IMR-90 (cell line): ENCODE data around the gene FOXO3. TPM values are rescaled to one million over a fixed set of nuclear protein-coding genes. Genes with fewer than 3 reads are reported as not detected.
A peak's percentile ranks its signal among the peaks of the same experiment; 100 is the strongest.

Experiments
- ATAC-seq: fragments of 200-7000 bp; cut with Tn5 transposase; 2 replicates; pipeline ENCODE4 v1.9.1; 2020; ENCODE audit warnings: low read depth, mild to moderate bottlenecking, moderate library complexity
- BruUV-seq: library from RNA; stranded (reverse); fragments of 400-500 nt; replicated peaks from 2 replicates; lab custom pipeline; 2021; lab: Mats Ljungman, UMichigan
- CTCF ChIA-PET: fragments of 300-600 bp; formaldehyde crosslinking; extraction: SDS; loops from one replicate; lab custom pipeline; 2021; ENCODE audit warnings: antibody characterized with exemption; lab: Yijun Ruan, JAX
- POLR2A ChIA-PET: fragments of 300-600 bp; sonication (Branson Sonifier 250); formaldehyde crosslinking; loops from one replicate; lab custom pipeline; 2022; ENCODE audit warnings: antibody characterized with exemption; ENCODE audit not compliant: unreplicated experiment; lab: Charles Lee
- DNase-seq: peaks from one replicate; pipeline ENCODE4 v3.0.0; 2013
- H2AFZ ChIP-seq: replicated peaks from 2 replicates; pipeline ENCODE3; 2013; ENCODE audit warnings: low read length, mild to moderate bottlenecking; ENCODE audit not compliant: poor library complexity
- H2AK5ac ChIP-seq: 2 replicates; pipeline ENCODE4 v1.6.1; 2013; ENCODE audit warnings: low read depth, low read length, inconsistent platforms
- H2AK9ac ChIP-seq: replicated peaks from 2 replicates; pipeline ENCODE3; 2013; ENCODE audit warnings: mild to moderate bottlenecking, low read depth, low read length, moderate library complexity; ENCODE audit not compliant: poor library complexity
- H2BK120ac ChIP-seq: 2 replicates; pipeline ENCODE4 v1.6.1; 2013; ENCODE audit warnings: low read depth, low read length, inconsistent platforms
- H2BK15ac ChIP-seq: 3 replicates; pipeline ENCODE4 v1.6.1; 2013; ENCODE audit warnings: low read depth, low read length, inconsistent platforms
- H2BK20ac ChIP-seq: 2 replicates; pipeline ENCODE4 v1.6.1; 2013; ENCODE audit warnings: low read depth, mild to moderate bottlenecking, inconsistent platforms, low read length, moderate library complexity
- H2BK5ac ChIP-seq: 2 replicates; pipeline ENCODE4 v1.6.1; 2013; ENCODE audit warnings: mild to moderate bottlenecking, low read depth, low read length, inconsistent platforms; ENCODE audit not compliant: poor library complexity, severe bottlenecking
- H3K14ac ChIP-seq: replicated peaks from 2 replicates; pipeline ENCODE4 v1.6.1; 2013; ENCODE audit warnings: low read depth, low read length, inconsistent platforms
- H3K18ac ChIP-seq: 2 replicates; pipeline ENCODE4 v1.6.1; 2013; ENCODE audit warnings: low read depth, low read length, control low read depth
- H3K23ac ChIP-seq: 2 replicates; pipeline ENCODE4 v1.6.1; 2013; ENCODE audit warnings: low read depth, low read length, inconsistent platforms
- H3K27ac ChIP-seq: 2 replicates; pipeline ENCODE4 v1.5.1; 2013; ENCODE audit warnings: mild to moderate bottlenecking, control low read depth, low read length; ENCODE audit not compliant: insufficient read depth
- H3K27me3 ChIP-seq: 2 replicates; pipeline ENCODE4 v1.6.1; 2013; ENCODE audit warnings: low read length; ENCODE audit not compliant: control insufficient read depth, insufficient read depth
- H3K36me3 ChIP-seq: 2 replicates; pipeline ENCODE4 v1.6.1; 2013; ENCODE audit warnings: low read length, mixed read lengths; ENCODE audit not compliant: control insufficient read depth, insufficient read depth
- H3K4ac ChIP-seq: 2 replicates; pipeline ENCODE4 v1.6.1; 2013; ENCODE audit warnings: low read depth, low read length, inconsistent platforms
- H3K4me1 ChIP-seq: 2 replicates; pipeline ENCODE4 v1.6.1; 2013; ENCODE audit warnings: low read length, mixed read lengths; ENCODE audit not compliant: control insufficient read depth, insufficient read depth
- H3K4me2 ChIP-seq: 2 replicates; pipeline ENCODE4 v1.6.1; 2013; ENCODE audit warnings: low read depth, mild to moderate bottlenecking, control low read depth, low read length, moderate library complexity
- H3K4me3 ChIP-seq: 2 replicates; pipeline ENCODE4 v1.5.1; 2013; ENCODE audit warnings: low read depth, mild to moderate bottlenecking, control low read depth, low read length, moderate library complexity; ENCODE audit not compliant: insufficient read depth
- H3K56ac ChIP-seq: 2 replicates; pipeline ENCODE4 v1.6.1; 2013; ENCODE audit warnings: low read length, inconsistent platforms; ENCODE audit not compliant: insufficient read depth; ENCODE audit errors: extremely low read depth
- H3K79me1 ChIP-seq, 2 experiments: 2 replicates each; pipeline ENCODE4 v1.6.1; 2013; ENCODE audit warnings: low read length in 2 of 2, inconsistent platforms in 1 of 2, low read depth in 1 of 2
- H3K9ac ChIP-seq: 2 replicates; pipeline ENCODE4 v1.6.1; 2013; ENCODE audit warnings: low read depth, low read length, control low read depth
- H3K9me1 ChIP-seq: 2 replicates; pipeline ENCODE4 v1.6.1; 2013; ENCODE audit warnings: low read length, inconsistent platforms; ENCODE audit not compliant: insufficient read depth
- H3K9me3 ChIP-seq: 2 replicates; pipeline ENCODE4 v1.6.1; 2013; ENCODE audit warnings: low read length; ENCODE audit not compliant: control insufficient read depth, insufficient read depth
- H4K20me1 ChIP-seq: 2 replicates; pipeline ENCODE4 v1.6.1; 2013; ENCODE audit warnings: low read length, inconsistent platforms; ENCODE audit not compliant: insufficient read depth
- H4K5ac ChIP-seq: 2 replicates; pipeline ENCODE4 v1.6.1; 2013; ENCODE audit warnings: mild to moderate bottlenecking, low read depth, low read length, control low read depth
- H4K8ac ChIP-seq, 2 experiments: 2 replicates each; pipeline ENCODE4 v1.6.1; 2013; ENCODE audit warnings: low read depth in 2 of 2, low read length in 2 of 2, control low read depth in 1 of 2, inconsistent platforms in 1 of 2
- H4K91ac ChIP-seq: 2 replicates; pipeline ENCODE4 v1.6.1; 2013; ENCODE audit warnings: low read depth, low read length, inconsistent platforms; ENCODE audit not compliant: insufficient read depth
- BHLHE40 ChIP-seq: fragments of 150-350 bp; IDR thresholded peaks from 2 replicates; pipeline ENCODE4 v1.6.1; 2016; ENCODE audit warnings: mild to moderate bottlenecking, low read depth, low read length
- CEBPB ChIP-seq: IDR thresholded peaks from 2 replicates; pipeline ENCODE4 v1.6.1; 2012; ENCODE audit warnings: low read depth, low read length, improper control_type of control experiment
- CHD1 ChIP-seq: IDR thresholded peaks from 2 replicates; pipeline ENCODE4 v1.6.1; 2012; ENCODE audit warnings: low read depth, low read length, improper control_type of control experiment
- ELK1 ChIP-seq: fragments of 150-350 bp; IDR thresholded peaks from 2 replicates; pipeline ENCODE4 v1.6.1; 2016; ENCODE audit warnings: low read depth, mild to moderate bottlenecking, low read length, moderate library complexity, borderline replicate concordance
- FOS ChIP-seq: fragments of 150-350 bp; IDR thresholded peaks from 2 replicates; pipeline ENCODE4 v1.6.1; 2016; ENCODE audit warnings: low read depth, low read length
- MAFK ChIP-seq: IDR thresholded peaks from 2 replicates; pipeline ENCODE4 v1.6.1; 2012; ENCODE audit warnings: low read depth, low read length, improper control_type of control experiment
- MAZ ChIP-seq: IDR thresholded peaks from 2 replicates; pipeline ENCODE4 v1.6.1; 2012; ENCODE audit warnings: low read depth, mild to moderate bottlenecking, low read length, improper control_type of control experiment, moderate library complexity, borderline replicate concordance
- MXI1 ChIP-seq: IDR thresholded peaks from 2 replicates; pipeline ENCODE4 v1.6.1; 2012; ENCODE audit warnings: low read depth, mild to moderate bottlenecking, low read length, moderate library complexity, borderline replicate concordance
- NFE2L2 ChIP-seq: fragments of 150-350 bp; IDR thresholded peaks from 2 replicates; pipeline ENCODE4 v1.6.1; 2016; ENCODE audit warnings: low read depth, mild to moderate bottlenecking, low read length
- POLR2A ChIP-seq: IDR thresholded peaks from 2 replicates; pipeline ENCODE4 v1.6.1; 2012; ENCODE audit warnings: mild to moderate bottlenecking, low read depth, low read length
- RAD21 ChIP-seq: IDR thresholded peaks from 2 replicates; pipeline ENCODE4 v1.6.1; 2012; ENCODE audit warnings: low read length, improper control_type of control experiment
- RCOR1 ChIP-seq: IDR thresholded peaks from 2 replicates; pipeline ENCODE4 v1.6.1; 2012; ENCODE audit warnings: mild to moderate bottlenecking, low read length, improper control_type of control experiment; ENCODE audit not compliant: insufficient replicate concordance
- RFX5 ChIP-seq: IDR thresholded peaks from 2 replicates; pipeline ENCODE4 v1.8.0; 2012; ENCODE audit warnings: low read depth, mild to moderate bottlenecking, low read length, moderate library complexity
- SMC3 ChIP-seq: fragments of 150-350 bp; IDR thresholded peaks from 2 replicates; pipeline ENCODE4 v1.6.1; 2016; ENCODE audit warnings: low read depth, mild to moderate bottlenecking, antibody characterized with exemption, low read length, moderate library complexity
- WGBS, 2 experiments: methylation state at CpG; one replicate each; pipeline versions ENCODE4 v1.1.5 to v1.1.7; 2013; ENCODE audit warnings: missing lambda C conversion rate in 2 of 2; ENCODE audit not compliant: insufficient read length in 1 of 2; ENCODE audit errors: extremely low coverage in 2 of 2; 5-methylcytosine and 5-hydroxymethylcytosine counted together
- dilution Hi-C: fragments of 300-500 bp; cut with HindIII; formaldehyde crosslinking; loops from one replicate; pipeline ENCODE4 v1.14.3; 2018; ENCODE audit warnings: low sequenced_read_pairs; ENCODE audit not compliant: unreplicated experiment
- in situ Hi-C: fragments of 300-500 bp; cut with MboI; formaldehyde crosslinking; loops from 3 replicates; pipeline ENCODE4 v1.14.3; 2019; ENCODE audit warnings: low sequenced_read_pairs, inconsistent platforms, mixed read lengths
- intact Hi-C: fragments of 100-400 bp; cut with micrococcal nuclease; formaldehyde crosslinking; loops from 2 replicates; pipeline ENCODE4 v1.10.0; 2022
- polyA plus RNA-seq, 3 experiments: library from polyadenylated mRNA; depleted of rRNA; stranded (reverse); fragments of >200 nt; gene quantifications; 2 replicates each; pipeline ENCODE4 v1.2.3, GENCODE V29; 2012; ENCODE audit warnings: low replicate concordance in 1 of 3
- total RNA-seq: library from RNA; depleted of rRNA; stranded (reverse); fragments of >200 nt; gene quantifications from 2 replicates; pipeline ENCODE4 v1.2.3, GENCODE V29; 2012
- TF ChIP-seq, protein P1 (sequence below): conservative IDR thresholded peaks from 2 replicates; pipeline ENCODE4 v1.5.1; 2012; ENCODE audit warnings: mild to moderate bottlenecking, low read depth, low read length, improper control_type of control experiment
- TF ChIP-seq, protein P2 (sequence below): fragments of 150-350 bp; IDR thresholded peaks from 2 replicates; pipeline ENCODE4 v1.6.1; 2017; ENCODE audit warnings: mild to moderate bottlenecking, antibody characterized with exemption, low read length, low read depth

Gene FOXO3
- total and polyA plus RNA-seq, 2 of the 4 experiments (the other 2 are of a cell fraction), result 17.5 to 38.7 TPM

GRCh38 chr6:108667993-108668392 is 107.3 kb downstream of the FOXO3 start:
- no peak for TF ChIP-seq POLR2A
- TF ChIP-seq, protein P1, sequence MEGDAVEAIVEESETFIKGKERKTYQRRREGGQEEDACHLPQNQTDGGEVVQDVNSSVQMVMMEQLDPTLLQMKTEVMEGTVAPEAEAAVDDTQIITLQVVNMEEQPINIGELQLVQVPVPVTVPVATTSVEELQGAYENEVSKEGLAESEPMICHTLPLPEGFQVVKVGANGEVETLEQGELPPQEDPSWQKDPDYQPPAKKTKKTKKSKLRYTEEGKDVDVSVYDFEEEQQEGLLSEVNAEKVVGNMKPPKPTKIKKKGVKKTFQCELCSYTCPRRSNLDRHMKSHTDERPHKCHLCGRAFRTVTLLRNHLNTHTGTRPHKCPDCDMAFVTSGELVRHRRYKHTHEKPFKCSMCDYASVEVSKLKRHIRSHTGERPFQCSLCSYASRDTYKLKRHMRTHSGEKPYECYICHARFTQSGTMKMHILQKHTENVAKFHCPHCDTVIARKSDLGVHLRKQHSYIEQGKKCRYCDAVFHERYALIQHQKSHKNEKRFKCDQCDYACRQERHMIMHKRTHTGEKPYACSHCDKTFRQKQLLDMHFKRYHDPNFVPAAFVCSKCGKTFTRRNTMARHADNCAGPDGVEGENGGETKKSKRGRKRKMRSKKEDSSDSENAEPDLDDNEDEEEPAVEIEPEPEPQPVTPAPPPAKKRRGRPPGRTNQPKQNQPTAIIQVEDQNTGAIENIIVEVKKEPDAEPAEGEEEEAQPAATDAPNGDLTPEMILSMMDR, result no peak
- no peak for TF ChIP-seq CEBPB
- TF ChIP-seq RAD21, result no peak
- no peak for TF ChIP-seq BHLHE40
- TF ChIP-seq MAZ, result no peak
- TF ChIP-seq NFE2L2, result no peak
- no peak for TF ChIP-seq FOS
- TF ChIP-seq RFX5, result no peak
- no peak for TF ChIP-seq CHD1
- TF ChIP-seq, protein P2, sequence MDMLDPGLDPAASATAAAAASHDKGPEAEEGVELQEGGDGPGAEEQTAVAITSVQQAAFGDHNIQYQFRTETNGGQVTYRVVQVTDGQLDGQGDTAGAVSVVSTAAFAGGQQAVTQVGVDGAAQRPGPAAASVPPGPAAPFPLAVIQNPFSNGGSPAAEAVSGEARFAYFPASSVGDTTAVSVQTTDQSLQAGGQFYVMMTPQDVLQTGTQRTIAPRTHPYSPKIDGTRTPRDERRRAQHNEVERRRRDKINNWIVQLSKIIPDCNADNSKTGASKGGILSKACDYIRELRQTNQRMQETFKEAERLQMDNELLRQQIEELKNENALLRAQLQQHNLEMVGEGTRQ, result peak; percentile 86
- no peak for TF ChIP-seq ELK1
- TF ChIP-seq MAFK, result no peak
- TF ChIP-seq RCOR1, result no peak
- peak; percentile 5; the same call in 1 of the 2 replicates for TF ChIP-seq SMC3
- TF ChIP-seq MXI1, result 0 out of 2 replicates have a peak, but pooled peaks have one; percentile 16
- H2AK9ac ChIP-seq, result no peak overlapping the region
- no peaks in the 10 kb centered on the region for H3K9me3 ChIP-seq
- H2BK20ac ChIP-seq, result no peak overlapping the region
- no peak overlapping the region for H3K4ac ChIP-seq
- no peak overlapping the region for H2BK5ac ChIP-seq
- H3K36me3 ChIP-seq, result peaks cover 18% of the 10 kb centered on the region
- H2BK120ac ChIP-seq, result no peak overlapping the region
- H3K23ac ChIP-seq, result no peak overlapping the region
- peaks cover 59% of the 10 kb centered on the region for H4K20me1 ChIP-seq
- peak; percentile 75 for DNase-seq
- no peak overlapping the region for H3K56ac ChIP-seq
- H4K5ac ChIP-seq, result no peak overlapping the region
- no CpG with 5 or more reads among the region's 7 CpGs for WGBS, 2 experiments
- ATAC-seq, result peak; percentile 65
- no peak overlapping the region for H2AFZ ChIP-seq
- 0 out of 2 replicates have a peak overlapping the region, but pooled peaks have one; percentile 30 for H3K14ac ChIP-seq
- H3K9me1 ChIP-seq, result peaks cover 15% of the 10 kb centered on the region
- CTCF ChIA-PET, result interaction anchor here (0.5 kb wide), 1 partner anchor 10 kb away, joined by 3 read pairs; no protein-coding TSS in a partner anchor
- in situ Hi-C loops, result no loop called here
- no peak overlapping the region for H3K27ac ChIP-seq
- dilution Hi-C loops, result no loop called here
- H3K9ac ChIP-seq, result no peak overlapping the region
- H4K91ac ChIP-seq, result no peak overlapping the region
- no TSS peak for BruUV-seq
- peak overlapping the region; percentile 29 for H3K4me2 ChIP-seq
- POLR2A ChIA-PET, result no interaction called here
- no peak overlapping the region for H2AK5ac ChIP-seq
- H3K79me1 ChIP-seq, result peaks cover 57 to 70% of the 10 kb centered on the region in 2 experiments
- H3K18ac ChIP-seq, result no peak overlapping the region
- no peaks in the 10 kb centered on the region for H3K27me3 ChIP-seq
- H3K4me3 ChIP-seq, result no peak overlapping the region
- intact Hi-C loops, result loop anchor here (10.0 kb wide), 1 partner anchor 407 kb away; no protein-coding TSS in a partner anchor
- H3K4me1 ChIP-seq, result peaks cover 15% of the 10 kb centered on the region
- no peak overlapping the region for H2BK15ac ChIP-seq
- no peak overlapping the region for H4K8ac ChIP-seq
